Measurements from ENCODE around the gene CAPN10. TPM values are rescaled to one million over a fixed set of nuclear protein-coding genes. Genes with fewer than 3 reads are reported as not detected.

The CAPN10 gene
- polyA plus RNA-seq, 1 experiment, result 5.6 TPM

DNA sequence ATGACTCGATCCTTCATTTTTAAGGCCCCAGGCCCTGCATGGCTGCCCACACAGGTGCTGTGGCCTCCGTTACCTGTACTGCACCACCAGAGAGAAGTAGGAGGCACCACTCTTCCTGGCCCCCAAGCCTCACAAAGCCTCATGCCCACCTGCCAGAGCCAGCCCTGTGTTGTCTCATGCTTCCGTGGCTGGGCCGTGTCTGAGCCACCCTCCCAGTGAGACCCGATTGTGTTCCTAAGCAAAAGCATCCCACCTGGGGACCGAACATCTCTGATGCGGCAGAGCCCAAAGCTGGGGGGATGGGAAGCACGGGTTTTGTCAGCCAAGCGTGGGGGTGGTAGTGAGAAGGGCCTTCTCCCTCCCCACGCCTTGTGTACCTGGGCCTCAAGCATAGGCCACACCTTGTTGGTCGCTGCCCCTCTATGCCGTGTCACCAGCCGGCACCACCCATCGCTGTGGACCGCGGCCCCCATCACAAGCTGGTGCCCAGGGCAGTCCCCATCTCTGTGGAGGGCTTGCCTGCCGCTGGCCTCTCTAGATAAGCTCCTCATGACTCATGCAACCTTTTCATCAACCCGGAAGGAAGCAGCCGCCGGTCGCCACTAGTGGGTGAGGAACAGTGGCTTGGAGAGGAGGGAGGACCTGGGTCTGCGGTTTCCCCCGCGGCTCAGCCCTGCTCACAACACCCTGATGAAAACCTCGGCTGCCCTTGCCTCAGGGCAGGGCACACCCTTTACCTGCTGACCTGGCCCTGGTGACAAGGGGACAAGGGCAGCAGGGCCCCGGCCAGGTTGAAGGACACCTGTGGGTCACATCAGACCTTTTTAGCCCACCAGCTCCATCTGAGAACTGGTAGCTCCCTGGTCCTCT, 21.0 kb upstream of the CAPN10 start:
- DNase-seq (ENCODE audit: low read depth, low spot score), result no peak
- H3K27me3 ChIP-seq (ENCODE audit: control insufficient read depth, insufficient read depth, low read length), result no peaks in the 10 kb centered on the region
- TF ChIP-seq, protein P1, sequence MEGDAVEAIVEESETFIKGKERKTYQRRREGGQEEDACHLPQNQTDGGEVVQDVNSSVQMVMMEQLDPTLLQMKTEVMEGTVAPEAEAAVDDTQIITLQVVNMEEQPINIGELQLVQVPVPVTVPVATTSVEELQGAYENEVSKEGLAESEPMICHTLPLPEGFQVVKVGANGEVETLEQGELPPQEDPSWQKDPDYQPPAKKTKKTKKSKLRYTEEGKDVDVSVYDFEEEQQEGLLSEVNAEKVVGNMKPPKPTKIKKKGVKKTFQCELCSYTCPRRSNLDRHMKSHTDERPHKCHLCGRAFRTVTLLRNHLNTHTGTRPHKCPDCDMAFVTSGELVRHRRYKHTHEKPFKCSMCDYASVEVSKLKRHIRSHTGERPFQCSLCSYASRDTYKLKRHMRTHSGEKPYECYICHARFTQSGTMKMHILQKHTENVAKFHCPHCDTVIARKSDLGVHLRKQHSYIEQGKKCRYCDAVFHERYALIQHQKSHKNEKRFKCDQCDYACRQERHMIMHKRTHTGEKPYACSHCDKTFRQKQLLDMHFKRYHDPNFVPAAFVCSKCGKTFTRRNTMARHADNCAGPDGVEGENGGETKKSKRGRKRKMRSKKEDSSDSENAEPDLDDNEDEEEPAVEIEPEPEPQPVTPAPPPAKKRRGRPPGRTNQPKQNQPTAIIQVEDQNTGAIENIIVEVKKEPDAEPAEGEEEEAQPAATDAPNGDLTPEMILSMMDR (IDR thresholded peaks at IDR 0.05; ENCODE audit: low read depth, low read length), result no peak
- POLR2A ChIA-PET, result interaction anchor here (0.6 to 3.2 kb wide), 4 partner anchors 21 to 56 kb away, joined by 3 to 13 read pairs (median 3); partner anchors contain the start of gene CAPN10
- H3K27ac ChIP-seq (ENCODE audit: low read depth, low read length), result peak overlapping the region; percentile 89
- H3K4me3 ChIP-seq (ENCODE audit: low read depth, low read length), result no peak overlapping the region
- CTCF ChIA-PET, result interaction anchor here (0.7 to 2.8 kb wide), 18 partner anchors 9 to 321 kb away, joined by 3 to 31 read pairs (median 4); partner anchors contain the start of gene CAPN10
- H3K9me3 ChIP-seq (ENCODE audit: control insufficient read depth, insufficient read depth, low read length), result no peaks in the 10 kb centered on the region; the same call in 1 of the 2 replicates

DNA sequence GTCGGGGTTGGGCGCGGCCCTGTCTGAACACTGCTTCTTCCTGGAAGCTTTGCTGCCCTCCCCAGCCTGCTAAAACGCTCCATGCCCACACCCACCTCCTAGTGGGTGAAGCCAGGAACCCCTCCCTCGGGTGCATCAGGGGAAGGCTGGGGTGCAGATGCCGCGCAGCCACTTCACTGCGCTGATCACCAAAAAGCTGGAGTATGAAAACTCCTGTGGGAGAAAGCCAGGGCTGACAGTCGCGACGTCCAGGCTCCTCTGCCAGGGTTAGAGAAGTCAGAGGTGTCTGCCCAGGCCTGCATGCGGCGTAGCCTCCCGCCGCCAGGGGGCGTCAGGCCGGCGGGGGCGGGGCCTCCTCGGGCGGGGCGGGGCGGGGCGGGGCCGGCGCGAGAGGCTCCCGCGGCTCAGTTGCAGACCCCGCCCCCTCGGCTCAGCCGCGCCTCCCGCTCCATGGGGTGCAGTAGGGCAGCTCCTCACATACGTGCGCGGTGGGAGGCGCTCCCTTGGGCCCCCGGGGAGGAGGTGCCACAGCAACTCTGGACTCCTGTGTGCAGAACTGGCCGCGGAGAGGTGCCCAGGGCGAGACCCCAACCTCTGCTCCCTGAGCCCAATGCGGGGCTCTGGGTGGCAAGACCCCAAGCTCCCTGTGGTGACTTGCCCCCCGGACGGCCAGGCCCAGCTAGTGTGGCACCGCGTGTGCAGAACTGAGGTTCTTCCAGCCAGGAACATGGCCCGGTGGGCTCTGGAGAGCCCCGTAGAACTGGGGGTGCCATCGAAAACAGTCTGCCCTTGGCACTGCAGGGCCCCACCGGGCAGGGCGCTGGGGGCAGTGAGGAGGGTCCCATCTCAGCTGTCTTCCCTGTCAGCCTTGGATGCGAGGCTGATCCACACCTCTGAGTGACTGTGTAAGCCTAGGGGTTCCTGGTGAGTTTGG, 20.1 kb upstream of the CAPN10 start:
- Histone ChIP-seq H3K9me3 (ENCODE audit: control insufficient read depth, insufficient read depth, low read length) (no peaks in the 10 kb centered on the region; the same call in 1 of the 2 replicates), H3K27ac (ENCODE audit: low read depth, low read length) (peak overlapping the region; percentile 89), H3K4me3 (ENCODE audit: low read depth, low read length) (peak overlapping the region; percentile 76), H3K27me3 (ENCODE audit: control insufficient read depth, insufficient read depth, low read length) (no peaks in the 10 kb centered on the region)
- TF ChIP-seq, protein P1 (IDR thresholded peaks at IDR 0.05; ENCODE audit: low read depth, low read length), result peak; percentile 66
- POLR2A ChIA-PET, result interaction anchor here (0.6 to 3.2 kb wide), 4 partner anchors 20 to 55 kb away, joined by 3 to 13 read pairs (median 3); partner anchors contain the start of gene CAPN10
- CTCF ChIA-PET, result interaction anchor here (0.6 to 2.8 kb wide), 20 partner anchors 10 to 322 kb away, joined by 3 to 31 read pairs (median 4); partner anchors contain the start of gene CAPN10
- no peak for DNase-seq (ENCODE audit: low read depth, low spot score)

DNA sequence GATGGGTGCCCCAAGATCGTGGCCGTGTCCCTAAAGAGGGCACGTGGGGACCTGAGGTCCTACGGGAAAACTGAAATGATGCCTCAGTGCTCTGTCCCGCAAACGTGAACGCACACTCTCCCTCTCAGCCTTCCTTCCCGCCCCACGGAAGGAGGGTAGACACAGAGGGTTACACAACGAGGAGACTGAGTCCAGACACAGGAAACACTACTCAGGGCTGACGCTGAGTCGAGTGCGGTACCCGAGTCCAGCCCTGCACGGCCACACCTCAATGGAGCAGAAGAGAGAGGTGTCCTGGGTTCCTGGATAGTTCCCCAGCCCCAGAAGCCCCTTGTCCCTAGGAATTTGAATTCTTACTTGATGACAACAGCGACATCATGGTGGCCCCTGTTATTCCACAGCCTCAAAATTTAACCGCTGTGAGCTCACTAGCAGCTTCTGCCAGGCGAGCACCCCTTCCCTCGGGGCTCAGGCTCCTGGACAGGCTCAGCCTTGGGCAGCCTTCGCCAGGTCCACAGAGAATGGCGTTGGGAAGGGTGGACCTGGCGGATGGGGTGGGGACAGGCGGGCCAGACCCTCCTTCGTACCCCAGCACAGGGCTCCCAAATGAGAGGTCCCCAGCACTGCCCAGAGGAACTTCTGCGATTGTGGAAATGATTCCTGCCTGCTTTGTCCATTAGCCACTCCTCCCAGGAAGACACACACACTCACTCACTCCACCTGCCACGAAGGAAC, 19.2 kb upstream of the CAPN10 start:
- ChIA-PET CTCF (interaction anchor here (0.6 to 2.8 kb wide), 9 partner anchors 11 to 271 kb away, joined by 3 to 31 read pairs (median 3); partner anchors contain the start of gene CAPN10), POLR2A (interaction anchor here (1.0 to 3.2 kb wide), 2 partner anchors 19 to 53 kb away, joined by 3 to 13 read pairs; partner anchors contain the start of gene CAPN10)
- Histone ChIP-seq H3K9me3 (ENCODE audit: control insufficient read depth, insufficient read depth, low read length) (no peaks in the 10 kb centered on the region; the same call in 1 of the 2 replicates), H3K27me3 (ENCODE audit: control insufficient read depth, insufficient read depth, low read length) (no peaks in the 10 kb centered on the region), H3K4me3 (ENCODE audit: low read depth, low read length) (peak overlapping the region; percentile 76), H3K27ac (ENCODE audit: low read depth, low read length) (no peak overlapping the region)
- TF ChIP-seq, protein P1 (IDR thresholded peaks at IDR 0.05; ENCODE audit: low read depth, low read length), result no peak
- DNase-seq (ENCODE audit: low read depth, low spot score), result no peak

- Histone ChIP-seq H3K27me3 (ENCODE audit: control insufficient read depth, insufficient read depth, low read length) (no peaks in the 10 kb centered on the region), H3K27ac (ENCODE audit: low read depth, low read length) (no peak within 1 kb of the TSS), H3K9me3 (ENCODE audit: control insufficient read depth, insufficient read depth, low read length) (no peaks in the 10 kb centered on the region; the same call in 1 of the 2 replicates), H3K4me3 (ENCODE audit: low read depth, low read length) (peak within 1 kb of the TSS; percentile 76)
- POLR2A ChIA-PET, result interaction anchor here (1.1 to 2.8 kb wide), 2 partner anchors 7 to 18 kb away, joined by 3 to 15 read pairs; partner anchors contain the start of gene CAPN10
- TF ChIP-seq, protein P1 (IDR thresholded peaks at IDR 0.05; ENCODE audit: low read depth, low read length), result no peak
- CTCF ChIA-PET, result interaction anchor here (1.5 to 2.8 kb wide), 2 partner anchors 12 to 54 kb away, joined by 4 to 24 read pairs; no protein-coding TSS in a partner anchor
- no peak for DNase-seq (ENCODE audit: low read depth, low spot score)
These were observed 18.5 kb upstream of the CAPN10 start, which contains the start of gene RNPEPL1 for GRCh38 chr2:240567872-240568677. TSS of gene RNPEPL1 (plus strand) at chr2:240568484. CDS start at chr2:240568587, 103 bp downstream.

All from AG04450 (cell line).